Brain microvascular endothelial cell (primary cell): ENCODE measurements around the gene PLA2G4C.

ENCODE experiments used
- DNase-seq: peaks from one replicate; pipeline ENCODE4 v3.0.0-alpha.2; 2020
- H3K27ac ChIP-seq: fragments of 250-450 bp; sonication (Bioruptor Pico); 2 replicates; pipeline ENCODE4 v1.5.1; 2020; ENCODE audit warnings: mild to moderate bottlenecking, moderate library complexity
- H3K27me3 ChIP-seq: fragments of 250-450 bp; sonication (Bioruptor Pico); replicated peaks from 2 replicates; pipeline ENCODE4 v1.5.1; 2020; ENCODE audit warnings: mild to moderate bottlenecking
- H3K36me3 ChIP-seq: fragments of 250-450 bp; sonication (Bioruptor Pico); replicated peaks from 2 replicates; pipeline ENCODE4 v1.5.1; 2020; ENCODE audit warnings: mild to moderate bottlenecking
- H3K4me3 ChIP-seq: 2 replicates; pipeline ENCODE4 v1.5.1; 2011; ENCODE audit warnings: low read depth, mild to moderate bottlenecking, control low read depth, low read length, moderate library complexity
- CTCF ChIP-seq: IDR thresholded peaks from 2 replicates; pipeline ENCODE4 v1.5.1; 2011; ENCODE audit warnings: low read depth, mild to moderate bottlenecking, moderate library complexity, low read length, control low read depth, inconsistent platforms; ENCODE audit errors: missing control alignments
- in situ Hi-C: cut with HindIII; loops from 2 replicates; pipeline ENCODE4 v1.10.0; 2017; ENCODE audit warnings: low sequenced_read_pairs, low pct_ligation_motif_present

Gene PLA2G4C

GRCh38 chr19:48147597-48148175 is 37.1 kb upstream of the PLA2G4C start:
- H3K4me3 ChIP-seq, result no peak overlapping the region
- peaks cover 2% of the 10 kb centered on the region for H3K36me3 ChIP-seq
- no peak for TF ChIP-seq CTCF
- H3K27me3 ChIP-seq, result no peaks in the 10 kb centered on the region
- no peak for DNase-seq
- in situ Hi-C loops, result no loop called here
- H3K27ac ChIP-seq, result no peak overlapping the region

DNA sequence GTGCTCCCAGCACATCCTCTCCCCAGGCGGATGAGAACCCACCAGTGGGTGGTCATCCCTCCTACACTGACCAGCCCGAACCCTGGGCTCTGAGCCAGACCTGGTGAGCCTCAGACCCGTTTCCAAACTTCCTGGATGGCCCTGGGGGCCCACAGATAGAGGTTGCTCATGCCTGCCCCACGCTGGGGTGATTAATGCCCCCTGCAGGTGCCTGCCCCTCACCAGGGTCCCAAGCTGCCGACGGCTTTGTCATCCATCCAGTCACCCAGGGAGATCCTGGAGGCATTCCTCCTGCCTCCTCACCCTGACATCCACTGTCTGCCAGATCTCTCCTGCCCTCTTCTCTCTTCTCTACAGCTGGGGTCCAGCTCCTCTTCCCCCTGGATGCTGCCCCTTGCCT is 28.4 kb upstream of the PLA2G4C start:
- Histone ChIP-seq H3K27ac (no peak overlapping the region), H3K36me3 (peaks cover 2% of the 10 kb centered on the region), H3K27me3 (no peaks in the 10 kb centered on the region), H3K4me3 (no peak overlapping the region)
- in situ Hi-C loops, result no loop called here
- no peak for DNase-seq
- no peak for TF ChIP-seq CTCF

GRCh38 chr19:48137411-48137810 is 26.8 kb upstream of the PLA2G4C start:
- no peak overlapping the region for H3K4me3 ChIP-seq
- DNase-seq, result no peak
- H3K27ac ChIP-seq, result no peak overlapping the region
- H3K36me3 ChIP-seq, result no peaks in the 10 kb centered on the region
- in situ Hi-C loops, result no loop called here
- TF ChIP-seq CTCF, result no peak
- H3K27me3 ChIP-seq, result no peaks in the 10 kb centered on the region

DNA sequence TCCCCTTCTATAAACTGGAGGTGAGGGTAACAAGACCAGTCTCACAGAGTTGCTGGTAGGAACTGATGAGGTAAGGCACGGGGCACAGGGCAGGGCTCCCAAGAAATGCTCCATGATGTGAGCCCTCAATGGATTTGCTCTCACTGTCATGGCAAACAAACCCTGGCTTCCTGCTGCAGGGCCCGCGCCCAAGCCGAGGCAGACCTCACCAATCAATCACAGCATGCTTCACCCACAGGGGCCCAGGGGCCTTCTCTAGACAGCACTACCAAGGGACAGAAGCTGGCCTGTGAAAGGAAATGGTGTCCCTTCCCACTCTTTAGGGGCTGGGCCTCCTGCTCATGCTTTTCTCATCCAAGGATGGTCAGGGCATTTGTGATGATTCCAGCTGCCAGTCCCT is 25.9 kb upstream of the PLA2G4C start:
- Histone ChIP-seq H3K27me3 (no peaks in the 10 kb centered on the region), H3K27ac (no peak overlapping the region), H3K36me3 (no peaks in the 10 kb centered on the region), H3K4me3 (no peak overlapping the region)
- in situ Hi-C loops, result no loop called here
- DNase-seq, result no peak
- TF ChIP-seq CTCF, result no peak

- Histone ChIP-seq H3K4me3 (no peak overlapping the region), H3K27ac (no peak overlapping the region), H3K36me3 (no peaks in the 10 kb centered on the region), H3K27me3 (no peaks in the 10 kb centered on the region)
- no peak for DNase-seq
- in situ Hi-C loops, result no loop called here
- no peak for TF ChIP-seq CTCF
Measured at GRCh38 chr19:48135411-48135810, 24.8 kb upstream of the PLA2G4C start.

- TF ChIP-seq CTCF, result no peak
- Histone ChIP-seq H3K36me3 (no peaks in the 10 kb centered on the region), H3K4me3 (no peak overlapping the region), H3K27me3 (no peaks in the 10 kb centered on the region), H3K27ac (no peak overlapping the region)
- in situ Hi-C loops, result no loop called here
- DNase-seq, result no peak
Measured at GRCh38 chr19:48133094-48133493, 22.5 kb upstream of the PLA2G4C start.
